Occipital lobe (tissue), 2 donors: ENCODE results near the gene KCNK18. TPM values are rescaled to one million over a fixed set of nuclear protein-coding genes. Genes with fewer than 3 reads are reported as not detected.
"Not testable (repeated sequence)": the region's sequence is repeated elsewhere in the genome, so short reads cannot be mapped to it uniquely, and the experiment has no call there.

Experiments
- DNase-seq: peaks from one replicate; lab custom pipeline; 2025; lab: John Stamatoyannopoulos, UW
- total RNA-seq: library from RNA; depleted of rRNA; stranded (reverse); fragments of >200 nt; gene quantifications from one replicate; pipeline ENCODE4 v1.2.3, GENCODE V29; 2014

KCNK18 gene
- total RNA-seq, 1 donor from 2014 or later = not detected

DNA sequence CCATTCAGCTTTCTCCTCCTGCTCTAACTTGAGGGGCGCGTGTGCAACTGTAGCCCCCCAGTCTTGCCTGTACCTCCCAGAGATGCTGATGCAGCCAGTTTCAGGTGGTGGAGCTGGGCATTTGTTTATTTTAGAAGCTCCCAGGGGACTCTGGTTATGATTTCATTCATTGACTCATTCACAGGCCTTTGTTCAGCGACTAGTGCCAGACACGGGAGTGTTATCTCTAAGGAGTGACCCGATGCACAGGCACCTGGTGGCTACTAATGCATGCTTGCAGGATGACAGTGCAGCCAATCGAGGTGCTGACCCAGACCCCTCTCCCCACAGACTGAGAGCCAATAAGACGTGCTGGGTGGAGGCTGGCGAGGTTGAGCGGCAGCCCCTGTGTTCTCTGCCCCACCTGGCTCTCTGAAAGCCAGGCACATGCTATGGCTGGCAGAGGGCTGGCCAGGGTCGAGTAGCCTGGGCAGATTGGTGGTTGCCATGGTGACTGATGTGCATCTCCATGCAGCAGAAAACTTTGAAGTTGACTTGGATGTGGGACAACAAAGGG, 23.9 kb downstream of the KCNK18 start:
- no peak for DNase-seq

DNA sequence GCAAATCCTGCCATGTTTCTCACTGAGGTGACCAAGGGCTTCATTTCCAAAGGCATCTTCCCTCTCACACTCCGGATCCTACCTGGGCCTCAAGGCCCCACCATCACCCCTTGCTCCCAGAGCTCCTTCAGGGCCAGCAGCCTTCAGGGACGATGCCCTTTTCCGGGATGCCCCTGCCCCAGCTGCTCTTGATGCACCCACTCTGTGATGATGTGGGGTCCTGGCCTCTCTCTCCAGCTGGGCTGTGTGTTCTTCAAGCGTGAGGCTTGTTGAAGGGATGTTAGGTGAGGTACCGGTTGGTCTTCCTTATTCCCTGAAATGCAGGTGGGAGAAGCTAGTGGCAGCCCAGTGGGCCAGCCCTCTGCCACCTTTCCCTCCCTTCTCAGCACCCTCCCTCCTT, 25.3 kb downstream of the KCNK18 start:
- no peak for DNase-seq

GRCh38 chr10:117222976-117223692, 25.8 kb downstream of the KCNK18 start:
- no peak for DNase-seq

DNA sequence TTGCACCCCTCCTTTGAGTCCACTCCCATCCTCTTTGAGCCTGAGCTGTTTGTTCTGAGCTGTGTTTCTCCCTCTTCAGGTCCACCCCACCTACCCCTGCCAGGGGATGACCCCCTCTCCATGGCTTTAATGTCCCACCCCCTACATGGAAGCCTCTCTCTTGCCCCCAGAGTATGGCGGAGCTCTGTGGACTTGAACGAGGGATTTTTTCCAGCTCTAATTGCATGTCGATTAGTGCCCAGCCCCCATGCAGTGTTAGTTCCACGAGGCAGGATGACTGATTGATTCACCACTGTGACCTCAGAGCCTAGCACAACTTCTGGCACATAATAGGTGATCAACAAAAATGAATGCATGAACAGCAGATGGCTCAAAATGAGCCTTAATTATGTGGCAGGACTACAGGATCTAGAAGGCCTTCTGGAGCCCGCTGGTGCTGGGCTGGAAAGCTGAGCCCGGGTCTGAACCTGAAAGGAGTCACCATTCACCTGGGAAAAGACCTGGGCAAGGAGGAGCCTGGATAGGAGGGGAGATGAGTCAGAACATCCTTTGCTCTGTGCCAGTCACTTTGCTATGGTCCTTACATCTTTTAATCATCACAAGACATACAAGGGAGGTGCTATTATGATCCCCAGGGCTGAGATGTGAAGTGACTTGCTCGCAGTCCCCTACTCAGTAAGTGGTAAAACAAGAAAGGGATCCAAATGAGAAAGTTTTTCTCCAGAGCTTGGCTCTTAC, 26.6 kb downstream of the KCNK18 start:
- no peak for DNase-seq

DNA sequence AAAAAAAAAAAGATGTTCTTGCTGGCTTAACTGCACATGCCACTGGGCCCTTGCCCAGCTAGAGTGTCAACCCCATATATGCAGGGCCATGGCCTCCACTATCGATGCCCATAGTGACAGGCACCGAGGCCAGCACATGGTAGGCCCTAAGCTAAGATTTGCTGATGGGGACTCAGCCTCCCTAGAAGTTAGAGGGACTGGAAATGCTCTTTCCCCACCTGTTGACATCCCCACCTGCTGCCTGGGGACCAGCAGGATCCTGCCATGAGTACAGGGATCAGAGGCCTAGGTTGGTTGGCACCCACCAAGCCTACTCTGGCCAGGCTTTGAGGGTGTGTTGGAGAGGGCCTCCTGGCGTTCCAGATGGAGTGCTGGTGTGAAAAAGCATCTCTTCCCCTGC, 27.6 kb downstream of the KCNK18 start:
- no peak for DNase-seq

DNA sequence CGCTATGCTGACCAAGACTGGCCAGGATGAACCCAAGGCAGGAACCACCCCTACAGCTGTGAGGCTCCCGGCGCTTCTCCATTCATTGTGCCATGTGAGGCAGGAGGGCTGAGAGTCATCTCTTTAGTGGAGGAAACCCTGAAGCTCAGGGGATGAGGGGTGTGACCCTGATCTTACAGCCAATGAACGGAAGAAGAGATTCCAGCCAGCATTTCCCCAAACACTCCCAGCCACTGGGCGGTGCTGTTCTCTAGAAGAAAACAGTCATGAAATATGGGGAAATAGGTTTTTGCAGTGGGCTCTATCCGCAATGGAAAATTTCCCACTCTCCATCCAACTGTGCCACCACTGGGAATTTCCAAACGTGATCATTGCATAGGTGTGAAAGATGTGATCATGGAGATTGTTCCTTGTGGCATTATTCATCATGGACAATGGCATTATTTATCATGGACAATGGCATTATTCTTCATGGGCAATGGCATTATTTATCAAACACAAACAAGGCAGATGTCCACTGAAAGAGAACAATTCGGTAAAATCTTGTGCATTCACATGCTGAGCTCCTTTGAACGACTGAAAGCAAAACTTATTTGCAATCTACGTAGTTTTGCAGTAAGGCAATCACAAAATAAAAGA, 29.6 kb downstream of the KCNK18 start:
- no peak for DNase-seq

DNA sequence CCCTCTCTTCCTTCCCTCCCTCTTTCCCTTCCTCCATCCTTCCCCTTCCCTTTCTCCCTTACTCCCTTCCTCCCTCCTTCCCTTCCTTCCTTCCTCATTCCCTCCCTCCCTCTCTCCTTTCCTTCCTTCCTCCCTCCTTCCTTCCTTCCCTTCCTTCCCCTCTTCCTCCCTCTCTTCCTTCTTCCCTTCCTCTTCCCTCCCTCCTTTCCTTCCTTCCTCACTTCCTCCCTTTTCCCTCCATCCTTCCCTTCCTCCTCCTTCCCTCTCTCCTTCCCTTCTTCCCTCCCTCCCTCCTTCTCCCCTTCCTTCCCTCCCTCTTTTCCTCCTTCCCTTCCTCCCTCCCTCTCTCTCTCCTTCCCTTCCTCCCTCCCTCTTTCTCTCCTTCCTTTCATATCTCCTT, 30.9 kb downstream of the KCNK18 start:
- DNase-seq = no peak

- DNase-seq = not testable (repeated sequence)
These were observed 32.8 kb downstream of the KCNK18 start for GRCh38 chr10:117230107-117230506.

- no peak for DNase-seq
These were observed 40.2 kb downstream of the KCNK18 start for GRCh38 chr10:117237401-117237991.

- DNase-seq = no peak
These were observed 41.8 kb downstream of the KCNK18 start for GRCh38 chr10:117239051-117239450.

DNA sequence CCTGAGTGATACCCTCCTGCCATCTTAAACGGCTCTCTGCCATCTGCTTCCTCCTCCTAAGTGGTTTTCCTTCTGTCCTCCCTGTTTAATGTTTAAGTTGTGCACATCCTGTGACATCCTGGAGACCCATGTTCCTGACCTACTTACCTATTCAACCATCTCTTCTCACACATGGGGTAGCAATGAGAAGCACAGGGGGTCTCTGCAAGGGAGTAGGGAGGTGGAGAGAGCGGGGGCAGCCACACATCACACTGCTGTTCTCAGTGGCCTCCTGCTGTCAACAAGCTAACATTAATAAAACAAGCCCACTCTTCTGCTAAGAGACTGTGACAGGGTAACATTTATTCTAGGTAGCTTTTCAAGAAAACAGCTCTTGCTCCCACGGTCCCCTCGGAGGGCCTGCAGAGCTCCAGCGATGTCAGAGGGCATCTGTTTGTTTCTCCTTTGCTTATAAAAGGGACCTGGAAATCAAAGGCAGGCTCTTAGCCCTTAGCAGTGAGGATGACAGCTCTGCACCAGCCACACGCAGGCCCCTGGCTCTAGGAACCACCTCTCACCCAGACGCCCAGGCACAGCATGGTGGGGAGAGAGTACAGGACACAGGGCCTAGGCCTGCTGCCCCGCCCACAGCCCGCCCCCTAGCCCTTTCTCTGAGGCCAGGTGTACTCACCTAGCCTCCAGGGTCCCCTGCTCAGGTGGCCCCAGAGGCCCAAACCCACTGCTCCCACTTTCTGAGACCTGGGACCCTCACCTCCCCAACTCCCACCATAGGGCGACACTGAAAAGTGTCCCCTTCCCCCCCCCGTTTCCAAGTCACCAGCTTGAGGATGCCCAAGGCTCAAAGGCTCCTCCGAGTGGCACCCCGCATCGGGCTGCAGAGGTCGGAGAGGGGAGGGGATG, 42.7 kb downstream of the KCNK18 start:
- no peak for DNase-seq

GRCh38 chr10:117240621-117241529, 43.6 kb downstream of the KCNK18 start, which contains the start of gene SLC18A2:
SLC18A2 (plus strand) TSS chr10:117241114; CDS start chr10:117241694, 580 bp downstream.
- no peak for DNase-seq

GRCh38 chr10:117241541-117242462, 44.5 kb downstream of the KCNK18 start:
- no peak for DNase-seq

- no peak for DNase-seq
These were observed 45.2 kb downstream of the KCNK18 start for GRCh38 chr10:117242463-117242832.

DNA sequence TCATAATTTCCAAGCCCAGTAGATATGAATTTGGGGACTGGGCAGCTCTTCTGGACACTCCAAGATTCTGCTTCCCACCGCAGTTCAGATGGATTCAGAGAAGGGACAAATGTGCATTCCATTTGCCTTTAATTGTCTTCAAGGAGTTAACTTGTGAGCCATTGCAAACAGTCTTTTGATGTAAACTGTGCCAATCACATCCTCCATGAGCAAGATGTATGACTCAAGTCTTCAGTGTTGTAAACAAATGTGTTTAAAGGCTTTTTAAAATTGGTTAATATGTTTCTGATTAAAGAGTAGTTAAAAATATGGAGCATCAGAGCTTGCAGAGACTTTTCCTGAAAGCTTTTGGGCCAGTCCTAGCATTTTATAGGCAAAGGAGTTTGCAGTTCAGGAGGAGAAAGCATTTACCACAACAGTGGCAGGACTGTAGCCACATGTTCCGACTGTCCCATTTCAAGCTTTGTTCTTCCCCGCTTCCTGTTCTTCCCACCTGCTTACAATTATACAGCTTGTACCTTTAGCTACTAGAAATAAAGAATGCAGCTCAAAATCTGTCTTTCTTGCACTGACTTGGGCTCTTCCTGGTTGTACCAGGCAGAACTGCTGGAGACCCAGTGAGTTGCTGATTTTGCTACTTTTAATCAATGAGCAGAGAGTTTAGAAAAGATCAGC, 49.8 kb downstream of the KCNK18 start:
- no peak for DNase-seq

DNA sequence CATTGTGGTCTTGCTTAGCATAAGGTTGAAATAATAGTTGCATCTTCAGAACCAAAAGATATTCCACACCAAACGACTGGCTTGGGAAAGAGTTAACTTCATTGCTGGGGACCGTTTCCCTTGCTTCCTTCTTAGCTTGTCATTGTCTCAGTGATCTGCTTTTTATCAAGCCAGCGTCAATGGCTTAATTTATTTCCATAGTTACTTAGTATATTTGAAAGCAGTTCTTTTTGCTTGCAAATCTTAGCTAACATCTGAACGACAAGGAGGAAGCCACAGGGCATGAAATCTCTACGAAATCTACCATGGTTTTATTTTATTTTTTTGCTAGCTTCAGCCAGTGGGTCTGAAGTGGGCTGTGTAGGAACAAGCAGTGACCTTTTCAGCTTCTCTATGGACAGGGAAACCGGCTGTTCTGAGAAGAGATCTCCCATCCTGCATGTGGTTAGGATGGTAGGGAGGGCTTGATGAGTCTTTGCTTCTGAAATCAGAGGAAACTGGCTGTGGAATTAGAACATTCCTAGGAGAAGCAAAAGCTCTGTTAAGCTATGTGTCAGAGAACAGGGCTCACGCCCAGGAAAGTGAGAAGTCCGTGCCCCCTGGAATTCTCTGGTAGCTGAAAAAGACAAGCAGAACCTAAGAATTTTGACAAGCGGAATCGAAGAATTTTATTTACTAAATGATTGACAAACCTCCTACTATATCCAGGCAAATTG, 51.6 kb downstream of the KCNK18 start:
- no peak for DNase-seq

- DNase-seq = no peak
These were observed 52.3 kb downstream of the KCNK18 start for GRCh38 chr10:117249493-117250093.
